Activated CD4-positive, alpha-beta T cell treated with anti-CD3 and anti-CD28 coated beads, Interleukin-10, Interleukin-2, amounts not matched to agents 100 ng/mL and 50 ng/mL, durations not matched to agents 16 hours and 8 hours (primary cell): ENCODE measurements around the gene RPTOR.
A peak's percentile ranks its signal among the peaks of the same experiment; 100 is the strongest.

Source experiments
- DNase-seq: peaks from one replicate; pipeline ENCODE4 v3.0.0-alpha.2; 2020

RPTOR gene

GRCh38 chr17:80977172-80977571, 432.5 kb downstream of the RPTOR start:
- DNase-seq: no peak

- no peak for DNase-seq
Measured at GRCh38 chr17:80978499-80979497, 434.2 kb downstream of the RPTOR start.

DNA sequence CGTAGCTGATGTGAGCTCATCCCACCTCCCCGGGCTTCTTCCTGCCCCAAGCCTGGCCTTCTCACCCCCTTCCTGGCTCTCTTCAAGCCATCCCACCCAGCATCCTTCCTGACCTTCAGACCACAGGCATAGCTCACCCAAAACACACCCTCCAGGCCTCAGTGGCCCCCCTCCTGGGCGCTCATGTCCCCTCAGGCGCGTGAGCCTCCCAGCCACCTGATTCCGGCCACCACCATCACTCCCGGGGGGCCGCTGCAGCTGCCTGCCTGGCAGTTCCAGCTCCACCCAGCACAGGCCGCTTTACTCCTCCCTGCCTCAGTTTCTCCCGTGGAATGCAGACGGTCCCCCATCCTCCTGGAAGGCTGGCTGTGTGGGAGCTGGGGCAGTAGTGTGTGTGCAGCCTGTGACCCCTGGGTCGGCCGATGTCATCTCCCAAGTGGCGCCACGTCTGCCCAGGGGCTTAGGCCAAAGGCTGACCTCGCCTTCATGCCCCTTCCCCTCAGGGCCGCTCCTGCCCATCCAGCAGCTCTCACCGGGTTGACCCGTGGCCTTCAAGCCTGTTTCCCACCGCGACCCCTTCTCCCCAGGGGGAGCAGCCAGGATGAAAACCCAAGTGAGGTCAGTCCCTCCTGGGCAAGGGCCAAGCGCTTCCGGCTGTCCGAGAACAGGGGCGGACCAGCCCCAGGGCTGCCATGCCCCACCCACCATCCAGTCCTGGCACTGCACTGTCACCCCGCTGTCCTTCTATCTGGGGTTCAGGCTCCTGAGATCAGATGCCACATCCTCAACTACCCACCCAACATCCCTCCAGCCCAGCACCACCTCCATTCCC, 435.1 kb downstream of the RPTOR start:
- no peak for DNase-seq

DNA sequence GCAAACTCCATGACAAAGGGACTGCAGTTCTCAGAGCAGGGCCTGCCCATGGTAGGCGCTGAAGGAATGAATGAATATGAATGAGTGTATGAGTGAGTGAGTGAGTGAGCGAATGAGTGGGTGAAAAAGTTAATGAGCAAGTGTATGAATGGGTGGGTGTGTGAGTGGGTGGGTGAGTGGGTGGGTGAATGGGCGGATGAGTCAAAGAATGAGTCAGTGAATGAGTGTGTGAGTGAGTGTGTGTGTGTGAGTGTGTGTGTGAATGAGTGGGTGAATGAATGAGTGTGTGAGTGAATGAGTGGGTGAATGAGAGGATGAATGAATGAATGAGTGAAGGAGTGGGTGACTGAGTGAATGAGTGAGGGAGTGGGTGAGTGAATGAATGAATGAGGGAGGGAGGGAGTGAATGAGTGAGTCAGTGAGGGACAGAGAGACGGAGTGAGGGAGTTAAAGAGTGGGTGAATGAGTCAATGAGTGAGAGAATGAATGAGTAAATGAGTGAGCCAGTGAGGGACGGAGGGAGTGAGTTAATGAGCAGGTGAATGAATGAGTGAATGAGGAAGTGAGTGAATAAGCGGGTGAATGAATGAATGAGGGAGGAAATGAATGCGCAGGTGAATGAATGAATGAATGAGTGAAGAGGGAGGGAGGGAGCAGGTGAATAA, 435.9 kb downstream of the RPTOR start:
- peak; percentile 44 for DNase-seq

- peak; percentile 36 for DNase-seq
Measured at GRCh38 chr17:80981062-80981902, 436.6 kb downstream of the RPTOR start.

DNA sequence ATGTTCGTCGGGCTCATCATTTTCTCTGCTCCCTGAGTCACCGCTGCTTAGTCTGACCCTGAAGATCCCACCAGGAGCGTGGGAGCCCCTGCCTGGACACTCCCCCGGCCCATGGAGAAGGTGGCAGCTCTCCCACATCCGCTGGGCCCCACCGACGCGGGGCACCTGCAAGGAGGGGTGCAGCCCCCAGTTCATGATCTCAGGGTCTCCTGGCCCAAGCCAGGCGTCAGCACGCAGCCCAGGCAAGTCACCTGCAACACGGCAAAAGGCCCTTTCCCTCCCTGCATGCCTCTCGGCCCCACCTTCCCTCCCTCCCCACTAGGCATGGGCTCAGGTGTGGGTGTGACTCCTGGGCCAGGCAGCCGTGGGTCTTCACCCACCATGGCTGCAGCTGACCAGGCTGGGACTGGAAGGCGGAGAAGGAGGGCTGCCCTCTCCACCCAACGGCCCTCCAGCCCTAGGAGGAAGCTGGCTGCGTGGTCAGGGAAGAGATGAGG, 437.3 kb downstream of the RPTOR start:
- no peak for DNase-seq

GRCh38 chr17:80982426-80982974, 437.9 kb downstream of the RPTOR start:
- no peak for DNase-seq

GRCh38 chr17:80983545-80983944, 438.9 kb downstream of the RPTOR start:
- no peak for DNase-seq

DNA sequence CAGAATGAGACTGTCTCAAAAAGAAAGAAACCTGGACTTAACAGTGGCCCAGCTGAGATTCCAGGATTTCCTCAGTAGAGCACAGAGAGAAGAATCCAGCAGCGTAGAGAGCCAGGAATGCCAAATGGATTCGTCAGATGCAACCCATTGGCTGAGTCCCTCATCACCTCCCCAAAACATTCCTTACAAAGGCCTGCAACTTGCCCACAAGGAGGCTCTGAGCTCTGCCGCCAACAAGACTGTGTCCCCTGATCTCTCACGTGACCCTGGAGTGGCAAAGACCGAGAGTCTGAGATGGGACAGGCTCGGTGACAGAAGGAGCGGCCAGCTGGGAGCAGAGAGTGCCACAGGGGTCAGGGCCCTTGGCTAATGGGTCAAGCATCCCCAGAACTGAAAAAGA, 440.1 kb downstream of the RPTOR start:
- no peak for DNase-seq

DNA sequence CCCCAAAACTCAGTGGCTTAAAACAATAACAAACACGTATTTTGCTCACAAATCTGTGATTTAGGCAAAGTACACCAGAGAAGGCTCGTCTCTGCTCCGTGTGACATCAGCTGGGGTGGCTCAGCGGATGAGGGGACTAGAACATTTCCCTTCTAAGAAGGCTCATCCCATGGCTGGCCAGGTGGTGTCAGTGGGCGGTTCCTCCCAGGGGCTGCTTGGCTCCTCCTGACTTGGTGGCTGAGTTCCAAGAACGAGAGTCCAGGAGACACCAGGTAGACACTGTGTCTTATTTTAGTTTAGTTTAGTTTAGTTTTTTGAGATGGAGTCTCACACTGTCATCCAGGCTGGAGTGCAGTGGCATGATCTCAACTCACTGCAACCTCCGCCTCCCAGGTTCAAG, 441.4 kb downstream of the RPTOR start:
- DNase-seq: no peak

DNA sequence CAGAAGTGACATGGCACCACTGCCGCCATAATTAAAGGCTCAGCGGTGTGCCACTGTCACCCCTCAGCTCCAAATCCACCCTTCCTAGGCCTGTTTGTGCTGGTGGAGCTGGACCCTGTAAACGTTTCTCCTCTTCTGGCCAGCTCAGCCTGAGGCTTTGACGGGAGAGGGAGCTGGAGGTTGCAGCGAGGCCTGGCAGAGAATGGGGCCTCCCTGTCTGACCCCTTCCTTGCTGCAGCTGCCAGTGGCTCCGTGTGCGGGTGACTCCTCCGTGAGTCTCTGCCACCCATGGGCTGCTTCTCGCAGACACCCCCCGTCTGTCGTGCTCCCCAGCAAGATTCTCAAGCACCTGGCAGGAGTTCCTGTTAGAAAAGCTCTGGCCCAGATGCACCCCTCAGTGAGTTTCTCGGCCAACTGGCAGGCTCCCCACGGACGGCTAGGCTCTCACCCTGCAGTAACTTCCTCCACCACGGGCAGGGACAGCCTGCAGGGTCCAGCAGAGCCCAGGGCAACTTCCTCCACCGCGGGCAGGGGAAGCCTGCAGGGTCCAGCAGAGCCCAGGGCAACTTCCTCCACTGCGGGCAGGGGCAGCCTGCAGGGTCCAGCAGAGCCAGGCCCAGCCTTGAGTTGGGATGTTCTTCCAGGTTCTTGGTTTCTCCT, 442.3 kb downstream of the RPTOR start:
- DNase-seq: no peak

GRCh38 chr17:80987941-80988461, 443.4 kb downstream of the RPTOR start:
- no peak for DNase-seq

GRCh38 chr17:80989586-80989913, 444.9 kb downstream of the RPTOR start:
- no peak for DNase-seq

DNA sequence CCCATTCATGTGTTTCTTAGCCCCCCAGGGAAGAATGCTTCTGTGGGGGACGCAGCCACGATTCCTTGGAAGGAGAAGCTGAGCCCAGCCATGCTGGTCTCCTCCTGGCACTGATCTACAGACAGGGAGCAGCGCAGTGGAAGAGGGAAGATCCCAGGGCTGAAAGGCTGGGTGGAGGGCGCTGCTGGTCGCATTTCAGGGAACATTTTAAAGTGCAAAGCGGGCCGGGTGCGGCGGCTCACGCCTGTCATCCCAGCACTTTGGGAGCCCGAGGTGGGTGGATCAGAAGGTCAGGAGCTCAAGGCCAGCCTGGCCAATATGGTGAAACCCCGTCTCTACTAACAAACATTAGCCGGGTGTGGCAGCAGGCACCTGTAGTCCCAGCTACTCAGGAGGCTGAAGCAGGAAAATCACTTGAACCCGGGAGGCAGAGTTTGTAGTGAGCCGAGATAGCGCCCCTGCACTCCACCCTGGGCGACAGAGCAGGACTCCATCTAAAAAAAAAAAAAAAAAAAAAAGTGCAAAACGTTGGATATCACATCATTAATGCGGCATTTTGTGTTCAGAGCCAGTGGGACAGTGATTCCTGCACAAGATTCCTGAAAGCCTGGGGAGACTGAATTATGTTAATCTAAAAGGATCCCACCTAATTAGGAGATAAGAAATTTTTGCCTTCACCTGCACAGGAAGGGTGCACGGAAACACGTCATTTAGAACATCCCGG, 446.4 kb downstream of the RPTOR start:
- no peak for DNase-seq

DNA sequence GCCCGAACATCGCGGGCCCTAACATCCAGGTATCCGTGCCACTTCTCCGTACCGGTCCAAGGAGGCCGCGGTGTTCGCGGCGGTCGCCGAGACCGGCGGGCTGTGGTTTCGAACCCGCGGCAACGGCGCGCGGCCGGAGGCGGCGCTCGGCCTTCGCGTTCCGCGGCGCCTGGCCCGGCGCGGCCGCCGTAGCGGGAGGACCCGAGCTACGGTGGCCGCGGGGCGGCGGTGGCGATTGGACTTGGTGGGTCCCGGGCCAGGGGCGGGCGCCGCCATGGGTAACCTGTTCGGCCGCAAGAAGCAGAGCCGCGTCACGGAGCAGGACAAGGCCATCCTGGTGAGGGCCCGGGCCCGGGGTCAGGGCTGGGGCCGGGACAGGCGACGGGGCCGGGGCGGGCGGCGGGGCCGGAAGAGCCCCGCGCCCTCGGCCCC, 447.0 kb downstream of the RPTOR start, which contains the start of gene CHMP6:
TSS of gene CHMP6 (plus strand) at position 197 of the 432 bp plus-strand sequence. CDS start at position 275, 78 bp downstream.
- peak; percentile 82 for DNase-seq

GRCh38 chr17:80992077-80992947, 447.7 kb downstream of the RPTOR start:
- no peak for DNase-seq

- no peak for DNase-seq
Measured at GRCh38 chr17:80992948-80993624, 448.4 kb downstream of the RPTOR start.

GRCh38 chr17:80995131-80995530, 450.5 kb downstream of the RPTOR start:
- no peak for DNase-seq
